SW480 (cell line): Measurements from ENCODE around the gene CALML3.

Source experiments
- DNase-seq: peaks from one replicate; pipeline ENCODE4 v3.0.0-alpha.2; 2016; ENCODE audit warnings: low spot score

Gene CALML3

GRCh38 chr10:5527332-5528200 lies 2.8 kb downstream of the CALML3 start:
- peak; percentile 19 for DNase-seq

DNA sequence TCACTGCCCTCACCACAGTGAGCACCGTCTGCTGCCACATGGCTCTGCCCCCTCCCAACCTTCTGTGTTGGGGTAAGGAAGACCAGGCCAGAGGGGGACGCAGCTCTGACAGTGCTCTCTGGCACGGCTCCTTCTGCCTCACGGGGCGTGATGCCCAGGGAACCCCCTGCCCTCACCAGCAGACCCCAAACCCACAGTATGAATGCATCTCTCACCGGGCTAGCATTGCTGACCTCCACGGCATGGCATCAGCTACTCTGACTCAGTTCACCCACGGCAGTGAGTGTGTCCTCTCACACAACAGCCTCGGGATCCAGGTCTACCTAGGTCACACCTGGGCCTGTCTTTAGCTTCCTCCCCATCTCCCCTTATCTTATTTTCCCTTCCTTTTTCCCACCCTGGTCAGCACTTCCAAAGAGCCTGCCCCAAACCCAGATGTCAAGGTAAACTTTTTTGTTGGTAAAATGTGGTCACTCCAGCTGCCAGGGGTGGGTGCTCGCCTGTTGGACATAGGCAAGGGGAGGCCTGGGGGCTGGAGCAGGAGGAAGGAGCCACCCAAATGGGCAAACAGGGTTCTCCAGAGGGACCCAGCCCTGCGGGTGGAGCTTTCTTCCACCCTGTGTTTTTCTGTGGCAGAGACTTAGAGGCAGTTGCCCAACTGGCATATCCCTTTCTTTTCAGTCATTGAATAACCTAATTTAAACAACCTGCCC lies 4.4 kb downstream of the CALML3 start:
- DNase-seq = no peak

GRCh38 chr10:5529702-5530411 lies 5.1 kb downstream of the CALML3 start:
- no peak for DNase-seq

DNA sequence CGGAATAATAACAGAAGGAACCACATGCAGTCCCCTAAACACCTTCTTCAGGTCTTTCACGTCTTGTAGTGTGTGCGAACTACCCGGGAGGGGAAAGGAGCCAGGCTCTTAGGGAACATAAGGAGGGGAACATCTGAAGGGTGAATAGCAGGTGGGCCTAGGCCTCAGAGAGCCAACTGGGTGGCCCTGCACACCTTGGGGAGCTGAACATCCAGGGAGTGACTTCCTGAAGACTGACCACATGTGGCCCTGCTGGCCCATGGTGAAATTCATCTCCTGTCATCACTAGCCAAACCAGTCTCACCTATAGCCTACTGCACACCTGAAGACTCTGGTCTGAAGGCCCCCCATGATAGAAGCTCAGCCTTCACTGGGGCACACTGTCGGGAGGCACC lies 5.6 kb downstream of the CALML3 start:
- no peak for DNase-seq

GRCh38 chr10:5530846-5531557 lies 6.2 kb downstream of the CALML3 start:
- no peak for DNase-seq

- DNase-seq = no peak
These were observed 7.0 kb downstream of the CALML3 start for GRCh38 chr10:5531558-5532306.

DNA sequence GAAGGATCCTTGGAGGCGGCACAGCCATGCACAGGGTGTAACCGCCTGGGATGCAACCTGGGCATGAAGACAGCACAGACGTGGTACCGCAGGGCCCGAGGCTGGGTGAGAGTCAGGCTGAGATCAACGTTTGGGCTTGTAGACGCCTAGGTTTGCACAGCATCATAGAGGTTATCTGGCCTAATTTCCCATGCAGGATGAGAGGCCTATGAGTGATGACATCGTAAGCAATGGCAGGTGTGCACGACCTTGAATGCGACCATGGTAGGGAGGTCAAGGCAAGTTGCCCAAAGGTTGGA lies 7.5 kb downstream of the CALML3 start:
- no peak for DNase-seq

DNA sequence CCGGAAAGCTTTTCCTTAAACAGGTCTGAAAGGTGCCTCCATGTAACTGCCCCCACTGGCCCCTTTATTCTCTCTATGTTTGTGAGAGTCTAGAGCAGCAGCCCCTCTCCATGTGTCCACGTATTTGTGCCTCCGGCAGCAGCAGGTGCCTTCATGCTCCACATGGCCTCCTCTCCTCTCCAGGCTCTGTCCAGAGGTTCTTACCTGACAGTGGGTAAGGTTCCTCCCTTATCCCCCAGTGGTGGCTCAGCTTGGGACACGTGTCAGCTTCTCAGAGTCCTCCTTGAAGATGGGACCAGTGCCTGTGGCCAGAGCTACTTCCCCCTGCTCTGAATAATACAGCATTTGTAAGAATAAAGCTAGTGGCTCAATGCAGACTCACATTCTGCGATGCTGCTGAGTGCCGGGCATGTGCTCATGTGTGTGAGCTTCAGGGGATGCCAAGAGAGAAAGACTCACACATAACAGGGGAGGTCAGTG lies 7.9 kb downstream of the CALML3 start:
- DNase-seq = no peak

DNA sequence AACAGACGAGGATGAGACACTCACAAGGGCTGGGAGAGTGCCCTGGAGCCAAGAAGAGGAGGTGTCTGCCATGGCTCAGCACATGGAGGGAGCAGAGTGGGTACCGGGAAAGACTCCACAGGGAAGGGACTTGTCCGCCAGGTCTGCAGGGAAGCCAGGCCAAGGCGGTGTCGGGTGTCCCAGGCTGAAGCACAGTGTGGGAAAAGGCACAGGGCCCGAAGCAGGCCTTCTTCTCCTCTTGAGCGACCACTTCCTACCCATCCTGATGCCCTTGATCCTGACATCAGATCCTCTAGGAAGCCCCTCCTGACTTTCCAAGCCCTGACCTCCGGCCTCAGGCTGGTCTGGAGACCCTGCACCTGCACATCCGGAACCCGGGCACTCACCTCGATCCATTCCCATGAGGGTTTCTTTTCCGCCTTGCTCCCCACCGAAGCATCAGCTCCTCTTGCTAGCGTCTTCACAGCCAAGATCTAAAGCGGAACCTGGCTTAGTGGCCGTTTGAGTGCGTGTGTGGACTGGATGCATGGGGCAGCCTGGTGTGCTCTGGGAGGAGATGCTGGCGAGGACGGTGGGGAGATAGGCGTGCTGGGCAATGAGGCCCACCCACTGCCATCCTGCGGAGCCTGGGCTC lies 8.5 kb downstream of the CALML3 start:
- DNase-seq = no peak

DNA sequence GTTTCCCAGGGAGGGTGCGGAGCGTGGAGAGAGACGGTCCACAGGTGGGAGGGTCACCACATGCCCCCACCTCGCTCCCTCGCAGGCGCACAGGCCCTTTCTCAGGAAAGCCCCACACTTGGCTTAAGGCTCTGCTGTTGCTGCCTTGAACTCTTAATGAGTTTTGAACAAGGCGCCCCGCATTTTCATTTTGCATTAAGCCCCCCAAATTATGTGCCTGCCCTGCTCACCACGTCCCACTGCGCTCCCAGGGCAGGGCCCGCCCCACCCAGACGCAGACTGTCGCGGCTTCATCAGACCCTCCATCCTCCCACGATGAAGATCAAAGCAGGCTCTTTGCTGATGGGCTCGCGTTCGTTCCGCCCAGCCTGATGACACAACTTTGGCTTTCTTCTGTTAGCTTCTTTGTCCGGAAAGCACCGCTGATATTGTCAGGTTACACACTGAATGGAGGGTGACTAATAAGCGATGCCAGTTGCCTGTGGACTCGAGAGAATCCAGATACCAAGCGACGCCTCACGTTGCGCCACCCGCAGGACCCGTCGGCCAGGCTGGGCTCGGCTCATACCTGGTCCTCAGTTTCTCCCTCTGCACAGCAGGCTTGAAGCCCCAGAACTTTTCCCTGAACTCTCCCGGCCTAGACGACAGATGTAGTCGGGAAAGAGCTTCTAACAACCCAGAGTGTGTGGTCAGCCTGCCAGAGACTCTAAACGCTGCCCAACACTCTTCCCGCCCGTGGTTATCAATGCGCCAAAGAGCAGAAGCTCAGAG lies 9.5 kb downstream of the CALML3 start:
- peak; percentile 96 for DNase-seq

DNA sequence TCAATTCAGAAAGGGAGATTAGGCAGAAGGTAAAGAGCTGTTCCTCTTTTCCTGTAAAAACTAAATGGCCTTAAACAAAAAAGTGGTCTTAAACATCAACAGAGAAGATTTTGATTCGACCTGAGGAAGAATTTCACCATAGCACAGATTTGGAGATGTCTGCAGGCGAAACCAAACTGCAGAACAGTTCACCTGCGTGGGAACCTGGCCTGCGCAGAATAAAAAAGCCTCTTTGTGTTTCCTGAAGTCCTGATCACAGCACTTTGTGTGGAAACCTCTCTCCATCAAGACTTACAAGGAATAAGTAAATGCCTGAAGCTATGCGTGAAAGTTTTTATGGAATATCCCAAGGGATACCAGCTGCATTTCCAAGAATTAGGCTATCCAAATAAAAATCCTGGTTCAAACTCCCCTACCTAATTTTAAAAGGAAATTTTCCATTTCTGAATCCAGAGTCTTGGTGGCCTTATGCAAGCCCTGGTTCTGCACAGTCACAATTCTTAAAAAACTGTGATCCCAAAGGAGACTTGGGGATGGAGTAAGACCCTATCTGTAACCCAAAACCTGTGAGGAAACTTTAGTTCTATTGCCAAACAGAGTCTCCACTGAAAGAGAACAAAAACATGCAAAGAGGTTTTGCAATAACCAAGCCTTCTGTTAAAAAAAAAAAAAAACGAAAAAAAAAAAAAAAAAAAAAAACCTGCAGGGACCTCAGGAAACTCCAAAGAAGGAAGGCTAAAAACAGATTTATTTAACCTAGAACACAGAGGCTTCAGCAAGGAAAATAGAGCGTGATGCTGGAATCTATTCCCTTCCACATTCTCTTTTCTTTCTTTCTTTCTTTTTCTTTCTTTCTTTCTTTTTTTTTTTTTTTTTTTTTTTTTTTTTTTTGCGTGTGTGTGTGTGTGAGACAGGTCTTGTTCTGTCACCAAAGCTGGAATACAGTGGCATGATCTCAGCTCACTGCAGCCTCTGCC lies 10.4 kb downstream of the CALML3 start:
- peak; percentile 29 for DNase-seq

DNA sequence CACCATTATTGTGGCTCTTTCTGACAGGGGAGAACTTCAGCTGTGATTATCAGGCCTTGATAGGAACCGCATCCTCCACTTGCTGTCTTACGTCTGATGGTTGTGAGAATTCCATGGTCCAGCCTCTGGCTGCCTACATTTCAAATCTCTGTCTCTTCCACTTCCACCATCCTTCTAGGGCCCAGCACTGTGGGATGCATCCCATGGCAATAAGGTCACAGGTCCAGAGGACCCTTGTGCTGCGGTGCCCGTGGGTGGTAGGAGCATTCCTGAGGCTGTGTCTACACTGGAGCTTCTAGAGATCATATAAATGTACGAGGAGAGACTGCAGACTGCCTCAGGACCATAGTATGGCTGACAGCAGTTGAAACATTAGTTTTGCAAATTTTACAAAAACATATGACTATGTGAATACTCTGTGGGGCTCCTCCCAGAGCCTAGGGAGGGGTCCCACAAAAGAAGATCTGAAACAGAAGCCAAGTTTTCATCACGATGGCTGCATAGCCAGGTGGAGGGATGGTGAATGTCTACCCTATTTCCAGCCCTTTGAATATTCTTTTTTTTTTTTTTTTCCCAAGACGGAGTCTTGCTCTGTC lies 11.8 kb downstream of the CALML3 start:
- DNase-seq = no peak

DNA sequence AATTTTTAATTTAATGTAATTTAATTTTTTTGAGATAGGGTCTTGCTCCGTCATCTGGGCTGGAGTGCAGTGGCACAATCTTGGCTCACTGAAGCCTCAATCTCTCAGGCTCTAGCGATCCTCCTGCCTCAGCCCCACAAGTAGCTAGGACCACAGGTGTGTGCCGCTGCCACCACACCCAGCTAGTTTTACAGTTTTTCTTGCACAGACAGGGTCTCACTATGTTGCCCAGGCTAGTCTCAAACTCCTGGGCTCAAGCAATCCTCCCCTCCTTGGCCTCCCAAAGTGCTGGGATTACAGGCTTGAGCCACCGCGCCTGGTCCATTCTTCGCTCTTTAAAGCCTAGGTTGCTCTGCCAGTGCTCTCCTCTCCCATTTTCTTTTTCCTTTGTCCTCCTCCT lies 12.9 kb downstream of the CALML3 start:
- DNase-seq = no peak

- DNase-seq = peak; percentile 91
These were observed 13.7 kb downstream of the CALML3 start for GRCh38 chr10:5538446-5538845.

DNA sequence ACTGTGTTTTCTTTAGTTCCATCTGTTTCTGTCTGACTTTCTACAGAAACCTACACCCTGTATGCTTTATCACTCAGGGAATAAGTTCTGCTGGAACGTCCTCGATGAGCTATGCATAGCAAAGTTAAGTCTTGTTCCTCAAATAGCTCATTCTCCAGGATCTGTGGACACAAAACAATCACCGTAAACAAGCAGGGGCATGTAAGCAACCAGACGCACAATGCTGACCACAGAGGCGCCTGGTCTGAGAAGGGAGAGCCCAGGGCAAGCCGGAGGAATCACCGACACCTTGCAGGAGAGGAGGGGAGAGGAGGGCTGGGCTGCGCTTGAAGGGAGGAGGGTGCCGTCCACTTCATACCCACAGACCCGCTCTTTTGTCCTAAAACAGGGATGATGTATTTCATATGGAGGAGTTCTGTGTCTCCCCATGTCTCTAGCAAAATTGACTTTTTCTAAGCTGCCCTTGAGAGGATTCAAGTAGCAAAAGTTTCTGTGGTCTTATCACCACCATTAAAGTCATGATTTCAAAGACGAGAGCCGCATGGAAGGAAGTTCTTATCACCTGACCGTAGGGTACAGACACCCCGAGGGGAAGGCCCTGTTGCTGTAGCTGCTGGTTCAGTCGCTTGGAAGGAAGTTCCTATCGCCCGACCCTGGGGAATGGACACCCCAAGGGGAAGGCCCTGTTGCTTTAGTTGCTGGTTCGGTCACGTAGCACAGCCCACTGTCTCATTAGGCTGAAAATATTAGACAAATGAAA lies 14.3 kb downstream of the CALML3 start:
- DNase-seq = peak; percentile 72

- DNase-seq = no peak
These were observed 15.3 kb downstream of the CALML3 start for GRCh38 chr10:5540080-5540479.

DNA sequence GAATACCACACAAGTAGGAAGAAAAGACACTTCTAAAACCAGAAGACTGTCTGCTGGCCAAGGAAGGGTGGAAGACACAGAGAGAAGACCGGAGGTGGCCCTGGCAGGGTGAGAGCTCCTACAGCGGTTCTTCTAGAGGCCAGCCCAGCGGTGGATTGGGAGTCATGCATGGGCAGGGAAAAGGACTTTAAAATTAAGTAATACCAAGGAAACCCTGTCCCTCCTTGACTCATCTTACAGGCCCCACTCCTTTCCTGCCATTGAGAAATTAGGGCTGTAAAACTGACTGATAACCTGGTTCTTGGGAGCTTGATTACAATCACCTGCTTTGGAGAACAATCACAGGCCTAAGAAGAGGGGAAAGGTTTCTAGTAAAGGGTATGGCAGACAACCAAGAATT lies 16.1 kb downstream of the CALML3 start:
- DNase-seq = no peak

DNA sequence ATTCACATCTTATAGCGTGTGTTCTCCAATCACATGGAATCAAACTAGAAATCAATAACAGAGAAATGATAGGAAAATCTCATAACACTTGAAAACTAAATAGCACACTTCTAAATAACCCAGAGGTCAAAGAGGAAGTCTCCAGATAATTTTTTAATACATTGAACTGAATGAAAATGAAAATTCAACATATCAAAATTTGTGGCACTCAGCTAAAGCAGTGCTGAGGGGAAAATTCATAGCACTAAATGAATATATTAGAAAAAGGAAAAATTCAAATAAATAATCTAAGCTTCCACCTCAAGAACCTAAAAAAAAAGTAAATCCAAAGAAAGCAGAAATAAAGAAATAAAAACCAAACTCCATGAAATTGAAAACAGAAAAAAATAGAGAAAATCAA lies 17.3 kb downstream of the CALML3 start:
- no peak for DNase-seq
